B cell (primary cell): Measurements from ENCODE around the gene HNRNPC. TPM values are rescaled to one million over a fixed set of nuclear protein-coding genes. Genes with fewer than 3 reads are reported as not detected.

Experiments used
- ATAC-seq: fragments of 200-7000 bp; cut with Tn5 transposase; one replicate; pipeline ENCODE4 v1.10.0; 2021; ENCODE audit warnings: low read depth, mild to moderate bottlenecking, moderate number of reproducible peaks, moderate library complexity
- CTCF ChIA-PET: fragments of 350-600 bp; sonication (Branson Sonifier 250); formaldehyde crosslinking; loops from one replicate; lab custom pipeline; 2021; ENCODE audit warnings: antibody characterized with exemption, inconsistent platforms; lab: Charles Lee
- POLR2A ChIA-PET: fragments of 350-600 bp; sonication (Branson Sonifier 250); formaldehyde crosslinking; loops from one replicate; lab custom pipeline; 2021; ENCODE audit warnings: antibody characterized with exemption; lab: Charles Lee
- DNase-seq: peaks from one replicate; pipeline ENCODE4 v3.0.0; 2013
- H2AFZ ChIP-seq: 2 replicates; pipeline ENCODE4 v1.6.1; 2012; ENCODE audit warnings: mild to moderate bottlenecking, low read depth, low read length; ENCODE audit not compliant: insufficient read depth, poor library complexity, severe bottlenecking
- H3K27ac ChIP-seq, 2 donors: 1 replicate in 1 of 2; 2 replicates in 1 of 2; pipeline ENCODE4 v1.5.1; 2012 to 2013; ENCODE audit warnings: low read length in 2 of 2, mild to moderate bottlenecking in 2 of 2, moderate library complexity in 1 of 2
- H3K27me3 ChIP-seq, 4 experiments: fragments of 200-600 bp in 1 of 4; sonication (generic) in 1 of 4; replicated peaks in 1 of 4; 1 replicate in 2 of 4; 2 replicates in 2 of 4; pipeline versions ENCODE4 v1.6.1 to v1.7.0; 2013 to 2016; ENCODE audit warnings: low read length in 3 of 4, mild to moderate bottlenecking in 2 of 4, mixed read lengths in 1 of 4, moderate library complexity in 1 of 4; ENCODE audit not compliant: insufficient read depth in 4 of 4, control insufficient read depth in 3 of 4; ENCODE audit errors: control extremely low read depth in 1 of 4
- H3K36me3 ChIP-seq, 2 experiments: replicated peaks in 1 of 2; 1 replicate in 1 of 2; 2 replicates in 1 of 2; pipeline versions ENCODE4 v1.6.1 to v1.7.1; 2013; ENCODE audit warnings: low read length in 1 of 2; ENCODE audit not compliant: insufficient read depth in 2 of 2, control insufficient read depth in 1 of 2; ENCODE audit errors: control extremely low read depth in 1 of 2, extremely low read depth in 1 of 2
- H3K4me1 ChIP-seq, 2 donors: fragments of 200-600 bp in 1 of 2; sonication (generic) in 1 of 2; 1 replicate in 1 of 2; 2 replicates in 1 of 2; pipeline versions ENCODE4 v1.5.1 to v1.6.1; 2013 to 2017; ENCODE audit warnings: low read length in 2 of 2; ENCODE audit not compliant: control insufficient read depth in 2 of 2, insufficient read depth in 2 of 2
- H3K4me2 ChIP-seq: replicated peaks from 2 replicates; pipeline ENCODE3; 2012; ENCODE audit warnings: mild to moderate bottlenecking, low read depth, low read length; ENCODE audit not compliant: poor library complexity, severe bottlenecking
- H3K4me3 ChIP-seq, 5 experiments: fragments of 200-600 bp in 1 of 5; sonication (generic) in 1 of 5; 1 replicate in 3 of 5; 2 replicates in 2 of 5; pipeline versions ENCODE4 v1.5.1 to v1.7.0; 2011 to 2016; ENCODE audit warnings: low read length in 4 of 5, mild to moderate bottlenecking in 4 of 5, low read depth in 2 of 5, control low read depth in 1 of 5, moderate library complexity in 1 of 5; ENCODE audit not compliant: insufficient read depth in 1 of 5; ENCODE audit errors: control extremely low read depth in 1 of 5, extremely low read depth in 1 of 5
- H3K79me2 ChIP-seq: fragments of 200-600 bp; sonication (generic); one replicate; pipeline ENCODE4 v1.6.0; 2016; ENCODE audit warnings: low read length; ENCODE audit not compliant: control insufficient read depth, insufficient read depth
- H3K9ac ChIP-seq: fragments of 200-600 bp; sonication (generic); 2 replicates; pipeline ENCODE4 v1.6.1; 2017; ENCODE audit warnings: mild to moderate bottlenecking, low read length, moderate library complexity
- H3K9me3 ChIP-seq, 3 donors: one replicate each; pipeline versions ENCODE4 v1.6.1 to v1.7.1; 2013; ENCODE audit warnings: low read length in 2 of 3; ENCODE audit not compliant: control insufficient read depth in 2 of 3, insufficient read depth in 1 of 3; ENCODE audit errors: control extremely low read depth in 1 of 3
- H4K20me1 ChIP-seq: 2 replicates; pipeline ENCODE4 v1.6.0; 2012; ENCODE audit warnings: mild to moderate bottlenecking, low read length; ENCODE audit not compliant: insufficient read depth, control insufficient read depth, poor library complexity, severe bottlenecking
- H3K27ac Mint-ChIP-seq: one replicate; pipeline ENCODE4 v1.8.0; 2021; ENCODE audit warnings: mixed read lengths
- H3K27me3 Mint-ChIP-seq: one replicate; pipeline ENCODE4 v1.8.0; 2021; ENCODE audit warnings: mixed read lengths
- H3K4me1 Mint-ChIP-seq: one replicate; pipeline ENCODE4 v1.8.0; 2021; ENCODE audit warnings: mixed read lengths
- H3K4me3 Mint-ChIP-seq: one replicate; pipeline ENCODE4 v1.8.0; 2021; ENCODE audit warnings: mixed read lengths
- H3K9me3 Mint-ChIP-seq: one replicate; pipeline ENCODE4 v1.8.0; 2022; ENCODE audit warnings: mixed read lengths; ENCODE audit not compliant: insufficient read depth
- CTCF ChIP-seq: fragments of 200-600 bp; IDR thresholded peaks from one replicate; pipeline ENCODE4 v1.8.0; 2022; ENCODE audit warnings: antibody characterized with exemption, mild to moderate bottlenecking
- EZH2 ChIP-seq: IDR thresholded peaks from 2 replicates; pipeline ENCODE4 v1.6.1; 2012; ENCODE audit warnings: borderline replicate concordance, low read depth, mild to moderate bottlenecking, moderate library complexity, low read length; ENCODE audit not compliant: insufficient read depth, poor library complexity, severe bottlenecking
- WGBS: methylation state at CpG from one replicate; pipeline ENCODE4 v1.1.5; 2013; ENCODE audit warnings: missing lambda C conversion rate; ENCODE audit not compliant: insufficient coverage; 5-methylcytosine and 5-hydroxymethylcytosine counted together
- intact Hi-C: fragments of 100-400 bp; cut with micrococcal nuclease; formaldehyde crosslinking; loops from one replicate; pipeline ENCODE4 v1.10.0; 2022
- polyA plus RNA-seq: library from polyadenylated mRNA; depleted of rRNA; stranded (reverse); fragments of >200 nt; gene quantifications from 2 replicates; pipeline ENCODE4 v1.2.3, GENCODE V29; 2012
- total RNA-seq, 2 donors: library from RNA; stranded (reverse); fragments of 120-200 nt in 1 of 2; gene quantifications; 1 replicate in 1 of 2; 2 replicates in 1 of 2; pipeline versions ENCODE4 v1.2.3 to v1.2.4, GENCODE V29; 2013 to 2022

Gene HNRNPC
- total and polyA plus RNA-seq, 2 donors (not counting 1 experiment from before 2014, with no cell fraction given) = 358 to 497 TPM

DNA sequence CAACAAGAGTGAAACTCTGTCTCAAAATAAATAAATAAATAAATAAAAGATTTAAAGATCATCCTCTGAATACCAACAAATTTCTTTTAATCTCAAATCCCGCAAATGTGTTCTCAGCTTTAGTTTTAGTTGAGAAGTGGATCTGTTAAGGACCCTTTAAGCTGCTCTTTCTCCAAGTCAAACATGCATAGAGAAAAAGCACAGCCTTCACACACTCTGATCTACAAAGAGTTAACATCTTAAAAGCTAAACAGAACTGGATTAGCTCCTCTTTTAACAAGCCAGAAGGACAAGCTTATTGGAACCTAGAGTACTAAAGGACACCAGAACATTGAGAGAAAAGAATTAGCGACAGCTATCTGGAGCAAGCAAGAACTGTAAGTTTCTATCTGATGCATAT is 10.5 kb upstream of the HNRNPC start, which contains the start of gene RPGRIP1:
Gene RPGRIP1 (plus strand): TSS at position 301 of the 400 bp plus-strand sequence. CDS start 7,894 bp downstream, outside the sequence.
- Histone ChIP-seq H2AFZ (no peak within 1 kb of the TSS), H3K9ac (no peak within 1 kb of the TSS), H3K4me3 (no peak within 1 kb of the TSS), H3K36me3 (no peaks in the 10 kb centered on the region), H3K9me3 (no peaks in the 10 kb centered on the region), H3K27ac (no peak within 1 kb of the TSS), H3K4me2 (no peak within 1 kb of the TSS), H3K79me2 (peaks cover 2% of the 10 kb centered on the region), H3K4me1 (no peaks in the 10 kb centered on the region), H4K20me1 (no peaks in the 10 kb centered on the region), H3K27me3 (no peaks in the 10 kb centered on the region)
- Mint-ChIP-seq H3K4me3 (no peak within 1 kb of the TSS), H3K27ac (no peak within 1 kb of the TSS), H3K9me3 (no peaks in the 10 kb centered on the region), H3K27me3 (no peaks in the 10 kb centered on the region), H3K4me1 (peaks cover 2% of the 10 kb centered on the region)
- POLR2A ChIA-PET = interaction anchor here (0.7 kb wide), 1 partner anchor 209 kb away, joined by 4 read pairs; no protein-coding TSS in a partner anchor
- no CpG with 5 or more reads among the region's 2 CpGs for WGBS
- DNase-seq (no peak), ATAC-seq (no peak)
- TF ChIP-seq CTCF (no peak), EZH2 (no peak)
- intact Hi-C loops = no loop called here
- CTCF ChIA-PET = interaction anchor here (0.9 kb wide), 1 partner anchor 175 kb away, joined by 5 read pairs; no protein-coding TSS in a partner anchor

DNA sequence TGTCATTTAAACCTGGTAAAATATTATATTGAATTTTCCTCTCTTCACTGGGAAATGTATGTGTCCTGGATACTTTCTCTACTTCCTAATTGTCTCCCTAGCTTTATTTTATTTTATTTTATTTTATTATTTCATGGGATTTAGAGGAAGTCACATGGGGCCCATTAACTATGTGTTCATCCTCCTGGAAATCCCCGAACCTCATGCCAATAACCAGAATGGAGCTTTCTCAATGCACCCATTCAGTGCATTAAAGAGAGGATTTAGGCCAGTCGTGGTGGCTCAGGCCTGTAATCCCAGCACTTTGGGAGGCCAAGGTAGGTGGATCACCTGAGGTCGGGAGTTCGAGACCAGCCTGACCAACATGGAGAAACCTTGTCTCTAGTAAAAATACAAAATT is 9.4 kb upstream of the HNRNPC start:
- Histone ChIP-seq H4K20me1 (no peaks in the 10 kb centered on the region), H3K9ac (no peak overlapping the region), H3K79me2 (peaks cover 7% of the 10 kb centered on the region), H3K4me2 (no peak overlapping the region), H3K27ac (no peak overlapping the region), H3K36me3 (no peaks in the 10 kb centered on the region), H3K4me1 (no peaks in the 10 kb centered on the region), H3K4me3 (no peak overlapping the region), H2AFZ (no peak overlapping the region), H3K9me3 (no peaks in the 10 kb centered on the region), H3K27me3 (no peaks in the 10 kb centered on the region)
- no peak overlapping the region for H3K4me3 Mint-ChIP-seq
- CTCF ChIA-PET = interaction anchor here (0.6 kb wide), 1 partner anchor 140 kb away, joined by 3 read pairs; no protein-coding TSS in a partner anchor
- no peak for DNase-seq
- no peaks in the 10 kb centered on the region for H3K9me3 Mint-ChIP-seq
- no peak overlapping the region for H3K27ac Mint-ChIP-seq
- H3K4me1 Mint-ChIP-seq = peaks cover 2% of the 10 kb centered on the region
- no peak for TF ChIP-seq CTCF
- no peak for TF ChIP-seq EZH2
- no peaks in the 10 kb centered on the region for H3K27me3 Mint-ChIP-seq
- no peak for ATAC-seq
- intact Hi-C loops = no loop called here
- 94% methylated on average over 3 of the region's 4 CpGs for WGBS
- POLR2A ChIA-PET = no interaction called here
